A549 (cell line): ENCODE data around the gene CD58. TPM values are rescaled to one million over a fixed set of nuclear protein-coding genes. Genes with fewer than 3 reads are reported as not detected.

Experiments used
- ATAC-seq, 2 experiments: fragments of 200-7000 bp in 1 of 2; fragments of >200 bp in 1 of 2; cut with Nextera tagmentation in 1 of 2; cut with Tn5 transposase in 1 of 2; 3 replicates each; pipeline versions ENCODE4 v1.8.0 to v1.9.1; 2018 to 2020; ENCODE audit warnings: mild to moderate bottlenecking in 1 of 2, moderate library complexity in 1 of 2
- CTCF ChIA-PET: fragments of 300-600 bp; sonication (Branson Sonifier 250); formaldehyde crosslinking; extraction: SDS; loops from one replicate; lab custom pipeline; 2021; ENCODE audit warnings: antibody characterized with exemption, inconsistent platforms; lab: Yijun Ruan, JAX
- POLR2A ChIA-PET: fragments of 350-600 bp; formaldehyde crosslinking; extraction: SDS; loops from one replicate; lab custom pipeline; 2021; ENCODE audit warnings: antibody characterized with exemption, inconsistent platforms; lab: Yijun Ruan, JAX
- DNase-seq, 2 experiments: peaks; one replicate each; pipeline versions ENCODE4 v3.0.0 to v3.0.0-alpha.2; 2011 to 2016; ENCODE audit warnings: low read depth in 1 of 2, low spot score in 1 of 2
- FAIRE-seq: peaks from 2 replicates; lab custom pipeline; 2011; peaks lifted over from hg19 to GRCh38; lab: Jason Lieb, UNC
- H3K27ac ChIP-seq, 2 experiments: fragments of >200 bp; sonication (Bioruptor Twin); formaldehyde crosslinking; 3 replicates each; pipeline ENCODE4 v1.5.1; 2016 to 2017
- H3K4me1 ChIP-seq: fragments of >200 bp; sonication (Bioruptor Twin); formaldehyde crosslinking; 3 replicates; pipeline ENCODE4 v1.6.1; 2016
- H3K4me2 ChIP-seq: fragments of >200 bp; sonication (Bioruptor Twin); formaldehyde crosslinking; 3 replicates; pipeline ENCODE4 v1.6.1; 2016
- H3K4me3 ChIP-seq: fragments of >200 bp; sonication (Bioruptor Twin); formaldehyde crosslinking; 3 replicates; pipeline ENCODE4 v1.5.1; 2016
- H3K9me3 ChIP-seq: fragments of >200 bp; sonication (Bioruptor Twin); formaldehyde crosslinking; 3 replicates; pipeline ENCODE4 v1.6.1; 2016
- BCL3 ChIP-seq: fragments of >200 bp; sonication (Bioruptor Twin); formaldehyde crosslinking; IDR thresholded peaks from 3 replicates; pipeline ENCODE4 v1.6.1; 2016
- BHLHE40 ChIP-seq: IDR thresholded peaks from 2 replicates; pipeline ENCODE4 v1.6.1; 2012; ENCODE audit warnings: low read depth, low read length, inconsistent platforms
- CBX2 ChIP-seq: fragments of 200-600 bp; sonication (generic); IDR thresholded peaks from 2 replicates; pipeline ENCODE4 v1.6.1; 2016; ENCODE audit warnings: low read depth, mild to moderate bottlenecking, borderline replicate concordance
- EHMT2 ChIP-seq: fragments of 200-600 bp; sonication (generic); IDR thresholded peaks from 2 replicates; pipeline ENCODE4 v1.6.1; 2016; ENCODE audit warnings: antibody characterized with exemption, low read depth, mild to moderate bottlenecking, moderate library complexity
- EP300 ChIP-seq, 2 experiments: fragments of >200 bp; sonication (Bioruptor Twin); formaldehyde crosslinking; IDR thresholded peaks; 2 replicates in 1 of 2; 3 replicates in 1 of 2; pipeline ENCODE4 v1.6.1; 2016 to 2017
- HDAC2 ChIP-seq: fragments of 200-600 bp; sonication (generic); IDR thresholded peaks from 2 replicates; pipeline ENCODE4 v1.6.1; 2016
- KDM1A ChIP-seq: fragments of 200-600 bp; sonication (generic); IDR thresholded peaks from 2 replicates; pipeline ENCODE4 v1.6.1; 2016; ENCODE audit warnings: low read depth, mild to moderate bottlenecking
- NFE2L2 ChIP-seq: fragments of 150-350 bp; conservative IDR thresholded peaks from 2 replicates; pipeline ENCODE4 v1.6.1; 2014; ENCODE audit warnings: low read length
- NR3C1 ChIP-seq: fragments of >200 bp; sonication (Bioruptor Twin); formaldehyde crosslinking; IDR thresholded peaks from 3 replicates; pipeline ENCODE4 v1.6.1; 2017
- RAD21 ChIP-seq, 2 experiments: fragments of >200 bp in 1 of 2; sonication (Bioruptor Twin) in 1 of 2; formaldehyde crosslinking in 1 of 2; IDR thresholded peaks in 1 of 2; conservative IDR thresholded peaks in 1 of 2; 2 replicates in 1 of 2; 3 replicates in 1 of 2; pipeline ENCODE4 v1.6.1; 2012 to 2018; ENCODE audit warnings: inconsistent platforms in 1 of 2
- RFX5 ChIP-seq: fragments of 450-650 bp; IDR thresholded peaks from 2 replicates; pipeline ENCODE4 v1.7.1; 2014; ENCODE audit warnings: antibody characterized with exemption, mild to moderate bottlenecking, moderate library complexity
- SREBF2 ChIP-seq: fragments of 450-650 bp; IDR thresholded peaks from 2 replicates; pipeline ENCODE4 v1.6.1; 2014; ENCODE audit warnings: mild to moderate bottlenecking, moderate library complexity
- TP53 ChIP-seq: fragments of 250-450 bp; sonication (Bioruptor Pico); IDR thresholded peaks from 2 replicates; pipeline ENCODE4 v1.5.0; 2021; ENCODE audit warnings: mild to moderate bottlenecking, moderate library complexity
- ZC3H11A ChIP-seq: fragments of 450-650 bp; IDR thresholded peaks from 2 replicates; pipeline ENCODE4 v1.6.1; 2014; ENCODE audit warnings: antibody characterized with exemption, mild to moderate bottlenecking
- WGBS: methylation state at CpG from one replicate; pipeline ENCODE4 v1.1.6; 2017; ENCODE audit errors: missing lambda C conversion rate; 5-methylcytosine and 5-hydroxymethylcytosine counted together
- polyA plus RNA-seq, 4 experiments: library from polyadenylated mRNA; depleted of rRNA in 3 of 4; stranded (reverse); fragments of >200 nt; fragmentation: RNase III in 1 of 4; extraction: RNeasy Plus Mini Kit Qiagen cat#74134 plus additional on column Dnase treatment in 1 of 4; gene quantifications; 2 replicates in 3 of 4; 3 replicates in 1 of 4; pipeline ENCODE4 v1.2.3, GENCODE V29; 2011 to 2017
- TF ChIP-seq, protein P1 (sequence below): IDR thresholded peaks from 2 replicates; pipeline ENCODE4 v1.6.1; 2012
- TF ChIP-seq, protein P2 (sequence below): fragments of >200 bp; sonication (Bioruptor Twin); formaldehyde crosslinking; IDR thresholded peaks from 2 replicates; pipeline ENCODE4 v1.6.1; 2016
- TF ChIP-seq, protein P3 (sequence below): fragments of >200 bp; sonication (Bioruptor Twin); formaldehyde crosslinking; IDR thresholded peaks from 3 replicates; pipeline ENCODE4 v1.5.1; 2016
- TF ChIP-seq, protein P4 (sequence below): fragments of 250-450 bp; sonication (Bioruptor Pico); IDR thresholded peaks from 2 replicates; pipeline ENCODE4 v1.5.0; 2020; ENCODE audit warnings: low read depth, mild to moderate bottlenecking, moderate library complexity

The CD58 gene
- polyA plus RNA-seq, 2 of the 4 experiments (the other 2 are of a cell fraction), result 22.4 to 38.4 TPM

- ATAC-seq (no peak), DNase-seq (no peak), FAIRE-seq (no peak)
- POLR2A ChIA-PET, result no interaction called here
- WGBS, result 68% methylated on average over 4 of the region's 4 CpGs
- Histone ChIP-seq H3K4me1 (peaks cover 39% of the 10 kb centered on the region), H3K27ac (no peak overlapping the region), H3K4me3 (no peak overlapping the region), H3K9me3 (no peaks in the 10 kb centered on the region), H3K4me2 (0 out of 3 replicates have a peak overlapping the region, but pooled peaks have one; percentile 90)
- CTCF ChIA-PET, result no interaction called here
- TF ChIP-seq EP300 (IDR thresholded peaks at IDR 0.05) (no peak), EHMT2 (no peak), NFE2L2 (no peak), RAD21 (conservative IDR thresholded peaks at IDR 0.05 in 1 of 2, IDR thresholded peaks at IDR 0.05 in 1 of 2) (no peak), CBX2 (no peak), SREBF2 (no peak), ZC3H11A (no peak), BHLHE40 (no peak), TP53 (CRISPR knock-in tag) (no peak), RFX5 (no peak)
- TF ChIP-seq, protein P1, sequence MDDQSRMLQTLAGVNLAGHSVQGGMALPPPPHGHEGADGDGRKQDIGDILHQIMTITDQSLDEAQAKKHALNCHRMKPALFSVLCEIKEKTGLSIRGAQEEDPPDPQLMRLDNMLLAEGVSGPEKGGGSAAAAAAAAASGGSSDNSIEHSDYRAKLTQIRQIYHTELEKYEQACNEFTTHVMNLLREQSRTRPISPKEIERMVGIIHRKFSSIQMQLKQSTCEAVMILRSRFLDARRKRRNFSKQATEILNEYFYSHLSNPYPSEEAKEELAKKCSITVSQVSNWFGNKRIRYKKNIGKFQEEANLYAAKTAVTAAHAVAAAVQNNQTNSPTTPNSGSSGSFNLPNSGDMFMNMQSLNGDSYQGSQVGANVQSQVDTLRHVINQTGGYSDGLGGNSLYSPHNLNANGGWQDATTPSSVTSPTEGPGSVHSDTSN, result no peak
These were observed 2.8 kb downstream of the CD58 start for GRCh38 chr1:116567790-116568661.

- TF ChIP-seq, protein P2, sequence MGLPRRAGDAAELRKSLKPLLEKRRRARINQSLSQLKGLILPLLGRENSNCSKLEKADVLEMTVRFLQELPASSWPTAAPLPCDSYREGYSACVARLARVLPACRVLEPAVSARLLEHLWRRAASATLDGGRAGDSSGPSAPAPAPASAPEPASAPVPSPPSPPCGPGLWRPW, result no peak
- no peak for TF ChIP-seq BCL3
- no peak for TF ChIP-seq ZC3H11A
- TF ChIP-seq KDM1A, result no peak
- TF ChIP-seq NR3C1, result no peak
- no peak for TF ChIP-seq HDAC2
- TF ChIP-seq, protein P3, sequence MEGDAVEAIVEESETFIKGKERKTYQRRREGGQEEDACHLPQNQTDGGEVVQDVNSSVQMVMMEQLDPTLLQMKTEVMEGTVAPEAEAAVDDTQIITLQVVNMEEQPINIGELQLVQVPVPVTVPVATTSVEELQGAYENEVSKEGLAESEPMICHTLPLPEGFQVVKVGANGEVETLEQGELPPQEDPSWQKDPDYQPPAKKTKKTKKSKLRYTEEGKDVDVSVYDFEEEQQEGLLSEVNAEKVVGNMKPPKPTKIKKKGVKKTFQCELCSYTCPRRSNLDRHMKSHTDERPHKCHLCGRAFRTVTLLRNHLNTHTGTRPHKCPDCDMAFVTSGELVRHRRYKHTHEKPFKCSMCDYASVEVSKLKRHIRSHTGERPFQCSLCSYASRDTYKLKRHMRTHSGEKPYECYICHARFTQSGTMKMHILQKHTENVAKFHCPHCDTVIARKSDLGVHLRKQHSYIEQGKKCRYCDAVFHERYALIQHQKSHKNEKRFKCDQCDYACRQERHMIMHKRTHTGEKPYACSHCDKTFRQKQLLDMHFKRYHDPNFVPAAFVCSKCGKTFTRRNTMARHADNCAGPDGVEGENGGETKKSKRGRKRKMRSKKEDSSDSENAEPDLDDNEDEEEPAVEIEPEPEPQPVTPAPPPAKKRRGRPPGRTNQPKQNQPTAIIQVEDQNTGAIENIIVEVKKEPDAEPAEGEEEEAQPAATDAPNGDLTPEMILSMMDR, result no peak
- TF ChIP-seq, protein P4, sequence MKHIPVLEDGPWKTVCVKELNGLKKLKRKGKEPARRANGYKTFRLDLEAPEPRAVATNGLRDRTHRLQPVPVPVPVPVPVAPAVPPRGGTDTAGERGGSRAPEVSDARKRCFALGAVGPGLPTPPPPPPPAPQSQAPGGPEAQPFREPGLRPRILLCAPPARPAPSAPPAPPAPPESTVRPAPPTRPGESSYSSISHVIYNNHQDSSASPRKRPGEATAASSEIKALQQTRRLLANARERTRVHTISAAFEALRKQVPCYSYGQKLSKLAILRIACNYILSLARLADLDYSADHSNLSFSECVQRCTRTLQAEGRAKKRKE (CRISPR knock-in tag), result no peak
- no peak for TF ChIP-seq EHMT2
- ChIA-PET POLR2A (no interaction called here), CTCF (no interaction called here)
- Histone ChIP-seq H3K9me3 (no peaks in the 10 kb centered on the region), H3K4me1 (peaks cover 31% of the 10 kb centered on the region), H3K4me3 (no peak overlapping the region), H3K4me2 (no peak overlapping the region), H3K27ac (no peak overlapping the region)
- ATAC-seq (no peak), FAIRE-seq (no peak), DNase-seq (no peak)
- 95% methylated on average over 1 of the region's 1 CpG for WGBS
These were observed 5.6 kb downstream of the CD58 start for GRCh38 chr1:116565222-116565621.
